Cardiac atrium fibroblast (primary cell): ENCODE measurements around the gene RSPH4A. TPM values are rescaled to one million over a fixed set of nuclear protein-coding genes. Genes with fewer than 3 reads are reported as not detected.

ENCODE experiments used
- total RNA-seq: library from RNA; depleted of rRNA; stranded (reverse); fragments of >200 nt; gene quantifications from 2 replicates; pipeline ENCODE4 v1.2.3, GENCODE V29; 2015

Gene RSPH4A
- 0.32 TPM in 1 of 2 replicates, not detected in the other for total RNA-seq

GRCh38 chr6:116615937-116616736, at the start of gene RSPH4A:
Gene RSPH4A (plus strand): TSS chr6:116616479. CDS start chr6:116616624, 145 bp downstream.

GRCh38 chr6:116570856-116571682, 45.2 kb upstream of the RSPH4A start, which contains the start of gene RWDD1:
Gene RWDD1 (plus strand): TSS chr6:116571504. CDS start chr6:116571583, 79 bp downstream.

GRCh38 chr6:116680880-116681672, 64.8 kb downstream of the RSPH4A start, which contains the start of gene KPNA5:
Gene KPNA5 (plus strand): TSS chr6:116681211. CDS start chr6:116681335, 124 bp downstream.

Other genes with a start within 250 kb of the RSPH4A start
- gene DSE, start 245.5 kb upstream of the RSPH4A start, total RNA-seq, result 30.7 and 62.9 TPM in 2 replicates
- 1.1 and 3.4 TPM in 2 replicates for gene CALHM6, start 155.1 kb upstream of the RSPH4A start, total RNA-seq
- 6.7 and 8.9 TPM in 2 replicates for gene CALHM5, start 104.8 kb upstream of the RSPH4A start, total RNA-seq
- not detected in 2 replicates for gene TRAPPC3L, start 70.8 kb upstream of the RSPH4A start, total RNA-seq
- not detected in 2 replicates for gene CALHM4, start 62.7 kb upstream of the RSPH4A start, total RNA-seq
- gene RWDD1, start 45.0 kb upstream of the RSPH4A start, total RNA-seq, result 17.3 and 21.7 TPM in 2 replicates
- gene ZUP1, start 52.3 kb downstream of the RSPH4A start, total RNA-seq, result 7.9 and 18.4 TPM in 2 replicates
- gene KPNA5, start 64.7 kb downstream of the RSPH4A start, total RNA-seq, result 2.4 and 4.7 TPM in 2 replicates
- gene FAM162B, start 149.2 kb downstream of the RSPH4A start, total RNA-seq, result 2.3 and 5.4 TPM in 2 replicates
- gene GPRC6A, start 212.6 kb downstream of the RSPH4A start, total RNA-seq, result not detected in 2 replicates